ENCODE data around the gene MAPK4.
A peak's percentile ranks its signal among the peaks of the same experiment; 100 is the strongest.

The MAPK4 gene

DNA sequence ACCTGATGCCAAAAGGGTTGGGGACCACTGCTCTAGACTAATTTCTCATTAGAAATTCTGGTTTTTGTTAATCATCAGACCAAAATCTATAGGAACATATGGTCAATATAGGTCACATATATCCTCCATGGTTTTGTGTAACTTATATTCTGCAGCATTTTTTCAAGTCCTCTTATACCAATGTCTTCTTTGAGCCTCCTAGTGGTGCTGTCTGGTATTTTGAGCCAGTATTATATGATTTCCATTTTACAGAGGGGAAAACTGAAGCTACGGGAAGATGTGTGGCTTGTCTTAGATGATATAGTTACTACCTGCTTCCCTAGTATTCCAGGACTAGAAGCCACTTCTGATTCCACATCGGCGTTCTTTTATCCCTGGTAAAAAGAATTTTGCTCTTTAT, 13.8 kb downstream of the MAPK4 start:
- Histone ChIP-seq H3K4me3 (ENCODE audit: low read depth in 1 of 2, low read length in 2 of 2) (no peak overlapping the region), H3K27me3 (ENCODE audit: insufficient read depth, low read length, poor library complexity) (peaks cover 3% of the 10 kb centered on the region), H3K36me3 (ENCODE audit: insufficient read depth, low read length) (no peaks in the 10 kb centered on the region), H3K4me1 (ENCODE audit: insufficient read depth, low read length) (no peaks in the 10 kb centered on the region), H3K27ac (ENCODE audit: low read length) (no peak overlapping the region), H3K9ac (ENCODE audit: low read depth, low read length) (no peak overlapping the region), H3K79me2 (ENCODE audit: insufficient read depth, low read length) (no peaks in the 10 kb centered on the region), H4K20me1 (ENCODE audit: insufficient read depth, low read length) (no peaks in the 10 kb centered on the region), H3K9me3 (ENCODE audit: insufficient read depth, low read length, severe bottlenecking) (no peaks in the 10 kb centered on the region), H3K4me2 (ENCODE audit: insufficient read depth, low read length) (no peak overlapping the region), H2AFZ (ENCODE audit: low read depth, low read length) (no peak overlapping the region)
- no peak for ATAC-seq (ENCODE audit: insufficient read depth, low read depth)
- no peak for DNase-seq
- peak; percentile 25 for TF ChIP-seq CTCF (IDR thresholded peaks at IDR 0.05; ENCODE audit: borderline replicate concordance, extremely low read depth, low read length, poor library complexity, severe bottlenecking)
- no peak for TF ChIP-seq EZH2 (IDR thresholded peaks at IDR 0.05; ENCODE audit: borderline replicate concordance, low read depth, low read length, severe bottlenecking)

GRCh38 chr18:50578030-50578429, 18.1 kb downstream of the MAPK4 start:
- Histone ChIP-seq H2AFZ (ENCODE audit: low read depth, low read length) (no peak overlapping the region), H3K9ac (ENCODE audit: low read depth, low read length) (no peak overlapping the region), H4K20me1 (ENCODE audit: insufficient read depth, low read length) (no peaks in the 10 kb centered on the region), H3K4me3 (ENCODE audit: low read depth in 1 of 2, low read length in 2 of 2) (no peak overlapping the region), H3K27me3 (ENCODE audit: insufficient read depth, low read length, poor library complexity) (peaks cover 3% of the 10 kb centered on the region), H3K36me3 (ENCODE audit: insufficient read depth, low read length) (no peaks in the 10 kb centered on the region), H3K27ac (ENCODE audit: low read length) (no peak overlapping the region), H3K4me2 (ENCODE audit: insufficient read depth, low read length) (no peak overlapping the region), H3K9me3 (ENCODE audit: insufficient read depth, low read length, severe bottlenecking) (peaks cover 3% of the 10 kb centered on the region), H3K4me1 (ENCODE audit: insufficient read depth, low read length) (no peaks in the 10 kb centered on the region), H3K79me2 (ENCODE audit: insufficient read depth, low read length) (no peaks in the 10 kb centered on the region)
- DNase-seq: no peak
- TF ChIP-seq EZH2 (IDR thresholded peaks at IDR 0.05; ENCODE audit: borderline replicate concordance, low read depth, low read length, severe bottlenecking): no peak
- no peak for TF ChIP-seq CTCF (IDR thresholded peaks at IDR 0.05; ENCODE audit: borderline replicate concordance, extremely low read depth, low read length, poor library complexity, severe bottlenecking)
- no peak for ATAC-seq (ENCODE audit: insufficient read depth, low read depth)

GRCh38 chr18:50578651-50579050, 18.8 kb downstream of the MAPK4 start:
- DNase-seq (no peak), ATAC-seq (ENCODE audit: insufficient read depth, low read depth) (no peak)
- Histone ChIP-seq H3K79me2 (ENCODE audit: insufficient read depth, low read length) (no peaks in the 10 kb centered on the region), H3K9ac (ENCODE audit: low read depth, low read length) (no peak overlapping the region), H3K9me3 (ENCODE audit: insufficient read depth, low read length, severe bottlenecking) (peaks cover 3% of the 10 kb centered on the region), H3K4me1 (ENCODE audit: insufficient read depth, low read length) (no peaks in the 10 kb centered on the region), H3K27ac (ENCODE audit: low read length) (no peak overlapping the region), H2AFZ (ENCODE audit: low read depth, low read length) (no peak overlapping the region), H4K20me1 (ENCODE audit: insufficient read depth, low read length) (no peaks in the 10 kb centered on the region), H3K36me3 (ENCODE audit: insufficient read depth, low read length) (no peaks in the 10 kb centered on the region), H3K4me3 (ENCODE audit: low read depth in 1 of 2, low read length in 2 of 2) (no peak overlapping the region), H3K27me3 (ENCODE audit: insufficient read depth, low read length, poor library complexity) (peaks cover 2% of the 10 kb centered on the region), H3K4me2 (ENCODE audit: insufficient read depth, low read length) (no peak overlapping the region)
- no peak for TF ChIP-seq EZH2 (IDR thresholded peaks at IDR 0.05; ENCODE audit: borderline replicate concordance, low read depth, low read length, severe bottlenecking)
- TF ChIP-seq CTCF (IDR thresholded peaks at IDR 0.05; ENCODE audit: borderline replicate concordance, extremely low read depth, low read length, poor library complexity, severe bottlenecking): no peak

All from DND-41 (cell line).